ENCODE measurements around the gene FAM181A.

FAM181A gene

DNA sequence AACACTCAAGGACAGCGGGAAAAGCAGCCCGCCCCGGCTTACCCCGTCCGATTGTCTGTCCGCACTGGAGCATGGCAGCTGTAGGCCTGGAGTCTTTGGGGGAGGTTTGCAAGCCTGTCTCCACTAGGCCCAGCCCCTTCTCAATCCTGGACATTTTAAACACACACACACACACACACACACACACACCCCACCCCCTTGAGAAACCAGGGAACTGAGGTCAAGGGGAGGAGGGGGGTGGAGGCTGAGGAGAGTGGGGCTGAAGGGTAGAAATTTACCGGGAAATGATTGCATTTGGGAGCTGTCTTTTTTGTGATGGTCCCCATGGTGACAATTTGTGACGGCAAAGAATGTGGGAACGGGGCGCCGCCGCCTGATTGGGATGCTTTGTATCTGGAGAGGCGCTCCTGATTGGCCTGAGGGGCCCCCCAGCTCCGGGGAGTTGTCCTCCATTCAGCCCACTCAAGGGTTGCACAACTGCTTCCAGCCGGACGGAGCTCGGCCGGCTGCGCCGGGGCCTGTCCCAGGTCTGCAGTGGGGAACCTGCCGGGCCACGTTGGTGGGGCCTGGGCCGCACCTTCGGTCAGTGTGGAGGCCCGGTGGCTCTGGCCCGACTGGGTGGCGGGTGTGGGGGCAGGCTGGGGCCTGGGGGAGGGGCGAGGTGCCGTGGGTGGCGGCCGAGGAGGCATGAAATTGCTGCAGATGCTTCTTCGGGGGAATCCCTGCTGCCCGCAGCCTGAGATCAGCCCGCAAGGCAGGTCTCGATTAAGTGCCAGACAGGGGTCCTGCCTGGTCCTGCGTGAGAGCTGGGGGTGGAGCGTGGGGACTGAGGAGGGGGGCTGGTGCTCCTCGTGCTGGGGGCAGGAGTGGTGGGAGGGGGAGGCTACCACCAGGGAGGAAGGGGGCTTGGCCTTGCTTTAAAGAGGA is at the start of gene FAM181A:
TSS of gene FAM181A (plus strand) at position 472 of the 927 bp plus-strand sequence. CDS start 942 bp downstream, outside the sequence.
- DNase-seq = no peak

DNA sequence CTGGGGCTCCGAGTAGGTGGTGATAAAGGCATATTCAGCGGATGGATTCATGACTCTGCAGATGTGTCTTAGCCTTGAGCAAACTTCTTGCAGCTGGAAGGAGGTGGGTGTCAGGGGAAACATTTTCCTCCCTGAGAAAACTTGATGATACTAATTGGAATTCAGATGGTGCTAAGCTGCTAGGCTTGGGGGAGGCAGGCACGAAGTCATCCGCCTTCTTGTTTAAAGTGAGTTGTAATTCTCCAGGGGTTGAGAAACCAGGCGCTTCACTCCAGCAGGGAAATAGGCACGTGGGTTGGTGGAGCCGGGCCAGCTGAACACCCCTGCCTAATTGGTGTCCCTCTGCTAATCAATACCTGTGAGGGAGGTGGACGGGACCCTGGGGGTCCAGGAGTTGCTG is 48.9 kb upstream of the FAM181A start:
- no peak for DNase-seq

DNA sequence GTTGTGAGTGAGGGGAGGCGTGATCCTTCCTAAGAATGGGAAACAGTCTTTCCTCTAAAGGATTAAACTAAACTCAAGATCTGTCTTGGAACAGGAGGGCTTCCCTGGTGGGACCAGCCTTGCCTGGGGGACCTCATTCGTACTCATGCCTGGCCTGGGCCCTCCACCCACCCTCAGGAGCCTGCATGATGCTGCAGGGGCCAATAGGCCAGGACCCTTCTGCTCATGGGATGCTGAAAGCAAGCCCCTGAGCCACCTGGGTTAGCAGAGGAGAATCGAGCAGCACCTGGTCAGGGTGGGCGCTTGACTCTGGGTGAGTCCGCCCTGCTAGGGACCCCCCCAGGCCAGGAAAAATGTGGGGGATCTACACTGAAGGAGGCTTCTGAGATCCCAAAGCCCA is 48.3 kb upstream of the FAM181A start:
- DNase-seq = no peak

DNA sequence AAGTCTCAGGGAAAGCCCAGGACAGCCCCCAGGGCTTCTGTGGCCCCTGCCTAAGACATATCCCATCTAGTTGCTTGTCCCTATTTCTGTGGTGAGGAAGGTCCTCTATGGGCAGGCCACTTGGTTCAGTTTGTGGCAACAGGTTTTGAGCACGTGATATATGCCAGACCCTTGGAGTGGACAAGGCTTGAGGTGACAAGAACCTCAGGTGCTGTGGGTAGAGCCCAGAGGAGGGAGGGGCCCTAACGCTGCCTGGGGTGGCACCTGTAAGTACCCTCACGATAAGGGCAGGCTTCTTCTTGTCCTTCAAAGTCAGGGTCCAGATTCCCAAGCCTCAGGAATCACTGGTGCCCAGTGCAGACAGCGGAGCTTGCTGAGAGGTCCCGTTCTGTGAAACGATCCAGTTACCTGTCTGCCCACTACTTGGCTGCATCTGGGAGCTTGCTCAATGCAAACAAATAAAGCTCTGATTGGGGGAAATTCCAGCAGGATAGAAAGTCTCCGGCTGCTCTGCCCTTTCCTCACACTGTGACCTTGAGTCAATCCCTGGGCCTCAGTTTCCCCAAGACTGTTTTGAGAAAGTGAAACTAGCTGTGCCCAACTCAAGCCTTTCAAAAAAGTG is 47.7 kb upstream of the FAM181A start:
- DNase-seq = no peak

DNA sequence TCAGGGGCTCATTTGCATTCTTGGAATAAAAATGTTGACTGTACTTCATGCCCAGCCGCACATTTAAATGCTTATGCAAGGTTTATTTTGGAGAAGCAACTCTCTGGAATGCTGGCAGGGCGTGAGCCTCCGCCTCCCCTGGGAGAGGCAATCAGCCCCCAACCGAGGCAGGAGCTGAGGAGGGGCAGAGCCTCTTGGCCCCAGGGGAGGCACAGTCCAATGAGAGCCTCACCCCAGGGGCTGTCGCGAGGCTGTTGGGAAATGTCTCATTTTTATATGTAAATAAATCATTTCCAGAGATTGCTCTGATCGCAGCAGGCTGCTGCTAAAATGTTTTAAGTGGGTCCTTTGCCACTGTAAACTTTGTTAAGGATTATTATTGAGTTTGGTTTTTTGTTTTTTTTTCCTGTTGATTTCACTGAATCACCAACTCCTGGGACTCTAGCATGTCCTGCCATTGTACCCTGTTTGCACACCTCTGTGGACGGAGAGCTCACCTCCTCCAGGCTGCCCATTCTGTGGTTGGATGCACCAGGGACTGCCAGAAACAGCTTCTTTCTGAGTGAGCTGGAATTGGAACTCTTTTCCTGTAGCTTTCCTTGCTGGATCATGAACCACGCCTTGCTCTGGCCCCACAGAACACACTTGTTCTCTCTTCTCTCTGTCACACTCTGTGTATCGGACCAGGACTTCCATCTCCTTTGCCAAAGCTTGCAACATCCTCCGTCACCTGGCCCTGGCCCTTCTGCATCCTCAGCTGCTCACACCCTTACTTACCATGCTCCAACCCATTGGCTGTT is 46.9 kb upstream of the FAM181A start:
- no peak for DNase-seq

DNA sequence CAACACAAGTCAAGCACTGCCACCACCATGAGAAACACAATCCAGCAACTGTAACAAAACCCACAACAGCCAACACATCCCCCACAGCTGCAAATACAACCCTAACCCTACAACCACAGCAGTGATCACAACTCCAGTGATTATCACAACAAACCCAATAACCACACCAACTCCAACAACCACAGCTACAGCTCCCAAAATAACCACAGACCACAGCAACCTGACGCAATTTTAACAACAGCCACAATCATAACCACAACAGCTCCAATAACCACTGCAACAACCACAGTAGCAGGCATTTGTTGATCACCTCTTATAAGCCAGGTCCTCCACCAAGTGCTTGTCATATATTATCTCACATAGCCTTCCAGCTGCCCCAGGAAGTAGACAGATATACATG is 42.2 kb upstream of the FAM181A start:
- DNase-seq = no peak

DNA sequence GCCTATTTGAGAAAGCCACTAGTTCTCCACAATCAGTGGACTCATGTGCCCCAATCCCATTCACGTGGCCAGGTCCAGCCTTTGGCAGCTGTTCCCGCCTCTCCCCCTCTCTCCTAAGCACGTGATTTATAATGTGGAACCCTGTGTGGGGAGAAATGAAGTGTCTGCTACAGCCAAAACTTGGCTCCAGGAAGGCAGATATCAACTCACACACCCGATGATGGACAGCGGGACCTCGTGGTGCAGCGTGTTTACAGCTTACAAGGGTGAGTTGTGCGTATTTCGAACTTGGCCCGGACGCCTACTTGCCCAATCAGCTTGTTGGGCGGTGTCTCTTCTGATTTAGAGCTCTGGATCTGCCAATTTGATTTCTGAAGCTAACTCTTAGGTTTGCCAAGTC is 38.1 kb upstream of the FAM181A start:
- no peak for DNase-seq

DNA sequence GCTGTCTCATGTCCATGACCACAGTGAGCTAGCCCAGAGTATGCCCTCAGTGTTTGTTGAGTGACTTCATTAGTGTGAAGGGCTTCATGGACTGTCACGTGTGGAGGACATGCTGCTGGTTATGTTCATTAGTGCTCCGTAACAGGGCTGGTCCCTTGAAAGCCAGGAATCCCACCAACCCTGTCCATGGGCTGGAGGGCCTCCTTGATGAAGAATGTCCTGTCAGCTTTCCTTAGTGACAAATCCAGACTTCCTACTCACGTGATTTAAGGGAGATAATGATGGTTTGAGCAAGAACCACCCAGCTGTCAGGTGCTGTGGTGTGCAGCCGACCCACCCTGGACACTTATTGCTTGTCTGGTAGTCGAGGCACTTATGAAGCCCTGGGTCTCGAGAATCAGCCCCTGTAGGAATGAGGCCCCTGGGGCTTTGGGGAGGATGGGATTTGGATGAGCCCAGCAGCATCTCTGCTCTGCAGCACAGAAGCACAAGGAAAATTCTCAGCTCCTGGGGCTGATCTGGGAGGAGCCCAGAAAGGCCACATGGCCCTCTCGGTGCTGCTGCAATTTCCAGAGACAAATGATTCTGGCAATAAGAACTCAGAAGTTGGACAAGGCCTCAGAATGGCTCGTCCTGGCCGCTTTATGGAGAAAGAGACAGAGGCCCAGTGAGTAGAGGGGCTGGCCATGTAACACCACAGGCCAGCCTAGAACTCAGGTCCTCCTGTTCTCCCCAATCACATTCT is 37.2 kb upstream of the FAM181A start:
- no peak for DNase-seq

DNA sequence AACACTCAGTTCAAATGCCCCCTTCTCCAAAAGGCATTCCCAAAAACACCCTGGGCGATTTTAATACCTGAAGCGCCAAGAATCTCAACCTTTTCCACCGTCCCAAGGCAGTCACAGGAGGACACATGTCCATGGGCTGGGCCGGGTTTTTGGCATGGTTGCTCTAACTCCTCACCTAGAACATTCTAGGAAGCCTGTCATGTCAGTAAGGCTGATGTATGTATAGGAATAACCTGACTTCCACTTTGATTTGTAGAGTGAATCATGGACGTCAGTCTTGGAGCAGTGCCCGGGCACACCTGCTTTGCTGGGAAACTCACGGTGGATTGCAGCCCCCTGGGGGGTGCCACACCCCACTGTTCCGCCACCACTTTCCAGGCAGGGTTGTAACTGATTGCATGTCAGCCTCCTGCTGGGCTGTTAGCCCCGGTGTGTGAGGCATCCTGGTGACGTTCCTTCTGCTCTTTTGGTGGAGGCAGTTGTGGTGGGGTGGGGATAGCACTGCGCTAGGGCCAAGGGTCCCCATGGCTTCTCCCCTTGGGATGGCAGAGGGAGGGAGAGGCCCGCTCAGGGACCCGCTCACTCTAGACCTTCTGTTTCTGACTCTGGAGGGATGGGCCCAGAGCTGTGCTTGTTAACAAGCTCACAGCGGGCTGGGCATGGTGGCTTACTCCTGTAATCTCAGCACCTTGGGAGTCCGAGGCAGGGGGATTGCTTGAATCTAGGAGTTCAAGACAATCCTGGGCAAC is 35.2 kb upstream of the FAM181A start:
- DNase-seq = no peak

DNA sequence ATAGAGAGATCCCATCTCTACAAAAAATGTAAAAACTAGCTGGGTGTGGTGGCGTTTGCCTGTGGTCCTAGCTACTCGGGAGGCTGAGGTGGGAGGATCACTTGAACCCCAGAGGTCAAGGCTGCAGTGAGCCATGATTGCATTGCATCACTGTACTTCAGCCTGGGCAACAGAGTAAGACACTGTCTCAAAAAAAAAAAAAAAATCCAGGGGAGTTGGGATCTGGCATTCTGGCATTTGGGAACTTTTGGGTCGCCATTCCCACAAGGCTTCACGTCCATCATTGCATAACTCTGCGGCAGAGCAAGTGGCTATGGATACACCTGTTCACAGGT is 34.7 kb upstream of the FAM181A start:
- no peak for DNase-seq

DNA sequence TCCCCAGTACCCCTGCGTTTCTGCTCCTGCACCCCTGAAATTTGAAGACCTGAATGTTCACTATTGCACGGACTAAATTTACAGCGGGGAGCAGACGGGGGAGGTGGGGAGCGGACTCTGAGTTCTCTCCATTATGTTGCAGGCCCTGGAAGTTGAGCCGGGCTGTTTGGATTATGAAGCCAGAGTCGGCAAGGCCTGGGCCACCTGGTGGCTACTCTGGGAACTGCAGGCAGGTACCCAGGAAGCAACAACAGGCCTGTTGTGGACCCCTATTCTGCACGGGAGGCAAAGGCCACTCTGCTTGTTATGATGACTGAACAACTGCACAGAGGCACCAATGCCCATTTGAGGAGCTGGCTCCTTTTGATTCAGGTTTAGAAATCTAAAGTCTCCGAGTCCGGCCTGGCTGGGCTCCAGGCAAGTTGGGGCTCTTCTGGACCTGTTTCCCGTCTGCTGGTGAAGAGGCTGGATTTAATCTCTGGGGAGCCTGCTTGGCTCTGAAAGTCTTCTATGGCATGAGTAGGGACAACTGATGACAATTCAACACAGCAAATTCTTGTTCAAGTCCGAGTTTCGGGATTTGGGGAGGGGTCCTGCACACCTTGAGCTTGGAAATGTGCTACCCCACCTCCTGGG is 34.1 kb upstream of the FAM181A start:
- peak; percentile 59 to 61 for DNase-seq

DNA sequence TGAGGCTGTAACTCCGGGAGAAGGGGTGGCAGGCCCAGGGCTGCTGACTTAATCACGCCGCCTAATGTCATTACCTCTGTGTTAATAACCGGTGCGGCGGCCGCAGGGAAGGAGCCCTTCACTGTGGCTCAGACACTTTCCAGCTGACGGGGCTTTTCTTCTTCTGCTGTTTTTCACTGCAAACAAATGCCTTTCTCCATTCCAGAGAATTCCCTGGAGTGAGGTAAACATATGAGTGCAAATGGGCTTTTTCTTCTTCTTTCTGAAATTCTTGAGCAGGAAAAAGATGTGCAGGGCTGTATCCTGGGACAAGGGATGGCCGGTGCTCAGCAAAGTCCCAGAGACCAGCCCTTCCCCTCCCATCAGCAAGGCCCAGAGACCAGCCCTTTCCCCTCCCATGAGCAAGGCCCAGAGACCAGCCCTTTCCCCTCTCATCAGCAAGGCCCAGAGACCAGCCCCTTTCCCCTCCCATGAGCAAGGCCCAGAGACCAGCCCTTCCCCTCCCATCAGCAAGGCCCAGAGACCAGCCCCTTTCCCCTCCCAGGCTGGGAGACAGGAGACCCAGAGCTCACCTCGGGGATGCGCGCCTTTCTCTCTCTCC is 33.4 kb upstream of the FAM181A start:
- no peak for DNase-seq

DNA sequence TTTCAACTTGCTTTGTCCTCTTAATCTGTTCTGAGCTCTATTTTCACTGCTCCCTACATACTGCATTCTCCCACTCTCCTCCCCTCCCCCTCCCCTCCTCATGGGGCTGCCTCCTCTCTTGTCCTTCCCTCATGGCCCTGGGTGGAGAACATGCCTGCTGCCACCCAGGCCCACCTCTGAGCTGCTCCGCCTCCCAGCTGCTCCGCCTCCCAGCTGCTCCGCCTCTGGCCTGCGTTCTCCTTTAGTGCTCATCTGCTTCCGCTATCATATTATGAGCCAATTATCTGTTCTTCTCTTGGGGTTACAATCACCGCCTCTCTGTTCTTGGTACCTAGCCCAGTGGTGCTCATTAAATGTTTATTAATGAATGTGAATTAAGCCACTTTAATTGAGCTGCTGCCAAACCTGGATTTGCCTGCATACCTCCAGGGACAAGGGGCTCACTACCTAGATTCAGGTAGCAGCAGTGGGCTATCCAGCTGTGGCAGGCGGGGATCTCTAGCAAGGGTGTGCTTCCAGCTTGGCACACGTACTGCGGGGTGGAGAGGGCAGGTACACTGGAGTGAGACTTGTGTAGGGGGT is 32.0 kb upstream of the FAM181A start:
- no peak for DNase-seq

DNA sequence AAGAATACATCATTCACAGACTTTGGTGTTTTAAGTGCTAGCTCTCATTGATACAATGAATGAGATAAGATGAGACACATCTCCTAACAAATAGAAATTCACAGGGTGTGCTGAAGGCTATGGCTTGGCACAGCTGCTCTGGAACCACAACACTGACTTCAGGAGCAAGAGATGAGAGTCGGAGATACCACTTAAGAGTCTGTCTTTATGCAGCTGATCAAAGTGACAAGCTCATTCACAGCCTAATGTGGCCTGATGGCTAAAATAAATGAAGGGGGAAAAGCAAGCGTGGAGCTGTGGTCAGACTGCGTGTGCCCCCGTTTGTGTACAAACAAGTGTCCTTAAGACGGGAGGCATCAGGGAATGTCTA is 29.7 kb upstream of the FAM181A start:
- no peak for DNase-seq

DNA sequence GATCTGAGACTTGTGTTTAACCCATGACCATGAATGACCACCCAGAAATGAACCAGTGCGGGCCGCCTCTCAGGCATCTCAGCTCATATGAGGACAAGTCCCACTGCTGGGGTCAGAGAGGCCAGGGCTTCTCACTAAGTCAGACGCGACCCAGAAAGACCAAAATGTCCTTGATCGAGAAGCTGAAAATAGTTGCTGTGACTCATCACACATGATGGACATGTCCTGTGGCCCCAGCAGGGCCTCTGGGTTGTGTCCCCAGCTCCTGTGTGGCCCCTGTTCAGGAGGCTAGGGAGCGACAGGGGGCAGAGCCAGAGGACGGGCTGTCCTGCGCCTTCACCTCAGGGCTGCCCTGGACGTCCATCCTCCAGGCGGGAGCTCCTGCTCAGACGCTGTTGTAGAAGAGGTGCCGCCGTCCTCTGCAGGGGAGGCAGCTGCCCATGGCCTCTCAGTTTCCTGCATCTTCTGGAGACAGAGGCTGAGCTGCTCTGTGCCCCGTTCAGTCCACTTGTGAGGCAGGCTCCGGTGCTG is 29.0 kb upstream of the FAM181A start:
- no peak for DNase-seq

DNA sequence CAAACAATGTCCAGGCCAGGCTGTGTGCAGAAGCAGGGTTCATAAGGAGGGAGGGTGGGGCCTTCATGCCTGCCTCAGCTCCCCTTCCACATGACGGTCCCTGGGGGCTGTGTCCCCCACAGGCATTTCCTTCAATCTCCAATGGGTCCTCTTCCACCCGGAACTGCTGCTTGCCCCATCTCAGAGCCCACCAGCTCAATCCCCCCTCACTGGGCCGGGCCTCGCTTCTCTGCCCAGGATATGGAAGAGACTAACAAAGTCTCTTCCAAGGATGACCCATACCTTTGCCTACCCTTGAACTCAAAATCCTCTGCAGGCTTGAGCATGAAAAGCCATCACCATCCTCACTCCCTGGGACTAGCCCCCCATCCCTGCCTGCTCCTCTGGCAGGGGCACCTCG is 28.4 kb upstream of the FAM181A start:
- no peak for DNase-seq

DNA sequence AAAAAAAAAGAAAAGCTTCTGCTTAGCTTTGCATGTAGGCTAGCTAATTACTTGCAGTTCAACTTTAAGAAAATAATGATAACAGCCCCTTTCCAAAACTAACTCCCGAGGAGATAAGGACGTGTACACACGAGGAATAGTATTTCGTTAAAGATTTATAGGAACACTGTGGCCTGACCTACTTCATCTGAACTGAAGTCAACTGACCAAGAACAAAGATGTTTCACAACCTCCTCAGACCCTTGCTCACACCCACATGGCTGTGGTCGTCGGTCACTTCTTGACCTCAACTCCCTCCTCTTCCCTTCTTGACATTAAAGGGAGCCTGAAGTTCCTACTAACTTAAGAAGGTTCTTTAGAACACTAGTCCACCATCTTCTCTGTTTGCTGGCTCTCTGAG is 25.3 kb upstream of the FAM181A start:
- no peak for DNase-seq

DNA sequence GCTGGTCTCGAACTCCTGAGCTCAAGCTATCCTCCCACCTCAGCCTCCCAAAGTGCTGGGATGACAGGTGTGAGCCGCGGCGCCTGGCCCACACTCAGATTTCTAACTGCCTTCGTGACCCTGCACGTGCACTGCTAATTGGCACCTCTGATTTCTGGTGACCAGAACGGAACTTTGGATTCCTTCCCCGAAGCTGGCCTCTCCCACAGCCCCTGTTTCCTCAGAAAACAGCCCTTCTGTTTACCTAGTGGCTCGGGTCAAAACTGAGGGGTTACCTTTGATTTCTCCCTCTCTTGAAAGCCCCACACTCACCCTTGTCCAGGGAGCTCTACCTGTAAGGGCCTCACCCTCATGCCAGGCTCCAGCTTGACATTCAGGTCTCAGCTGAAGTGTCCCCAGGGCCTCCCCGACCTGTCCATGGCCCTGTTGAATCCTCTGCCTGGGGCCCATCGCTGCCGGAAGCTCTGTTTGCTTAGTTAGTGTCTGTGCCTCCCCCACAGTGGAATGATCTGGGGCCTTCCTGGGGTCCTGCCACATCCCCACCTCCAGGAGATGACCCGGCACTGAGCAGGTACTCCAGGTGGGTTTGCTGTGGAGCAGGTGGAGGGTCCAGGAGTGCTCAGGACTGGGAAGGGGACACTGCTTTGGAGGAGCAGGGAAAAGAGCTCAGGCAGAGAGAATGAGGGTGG is 24.4 kb upstream of the FAM181A start:
- no peak for DNase-seq

DNA sequence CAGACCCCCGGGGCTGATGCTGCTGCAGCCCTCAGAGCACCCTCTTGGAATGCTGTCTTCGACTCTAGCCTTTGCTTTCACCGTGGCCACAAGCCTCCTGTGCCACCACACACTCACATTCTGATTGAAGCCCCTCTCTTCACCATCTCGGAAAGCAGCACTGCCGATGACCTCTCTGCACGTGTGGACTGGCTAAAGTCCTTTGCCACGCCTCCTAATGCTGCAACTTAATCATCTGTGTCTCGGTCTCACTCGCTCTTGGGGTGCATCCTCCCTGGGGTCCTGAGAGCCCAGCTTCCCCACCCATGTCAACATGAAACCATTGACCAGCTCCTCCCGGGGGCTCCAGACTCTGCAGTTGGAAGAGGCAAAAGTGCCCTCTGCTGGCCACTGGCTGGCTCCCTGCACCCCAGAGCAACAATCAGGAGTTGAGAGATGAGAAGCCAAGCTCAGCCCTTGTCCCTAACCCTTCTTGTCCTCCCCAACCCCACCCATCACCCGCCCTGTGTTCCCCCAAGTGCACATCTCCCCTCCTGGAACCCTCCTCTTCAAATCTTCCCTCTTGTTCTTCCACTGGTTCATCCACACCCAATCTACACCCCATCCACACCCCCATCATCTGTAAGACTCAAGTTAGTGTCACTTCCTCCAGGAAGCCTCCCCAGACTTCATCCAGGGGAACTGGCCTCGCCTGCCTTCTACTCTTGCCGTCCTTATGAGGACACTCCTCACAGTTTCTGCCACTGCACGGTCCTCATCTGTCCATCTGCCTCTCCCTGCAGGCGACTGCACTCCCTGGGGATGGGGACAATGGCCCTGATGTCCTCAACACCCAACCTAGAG is 23.6 kb upstream of the FAM181A start:
- no peak for DNase-seq
